ENCODE data around the gene PCK1.

PCK1 gene

GRCh38 chr20:57553376-57554018, 7.4 kb upstream of the PCK1 start:
- H3K36me3 ChIP-seq (ENCODE audit: insufficient read depth, low read length), result no peaks in the 10 kb centered on the region
- TF ChIP-seq EZH2 (IDR thresholded peaks at IDR 0.05) (no peak), FOXP2 (optimal IDR thresholded peaks at IDR 0.05; ENCODE audit: control extremely low read depth, extremely low read length, insufficient read depth) (no peak), POLR2AphosphoS5 (IDR thresholded peaks at IDR 0.05; ENCODE audit: borderline replicate concordance, low read depth, low read length) (no peak)
- no peak overlapping the region for H3K27ac ChIP-seq
- H3K9me3 ChIP-seq (ENCODE audit: low read depth, low read length), result no peaks in the 10 kb centered on the region
- H3K9ac ChIP-seq (ENCODE audit: insufficient read length), result no peak overlapping the region
- no peak for DNase-seq (ENCODE audit: low read depth, low spot score)
- no peak overlapping the region for H3K4me3 ChIP-seq

- Histone ChIP-seq H3K27ac (no peak overlapping the region), H3K36me3 (ENCODE audit: insufficient read depth, low read length) (no peaks in the 10 kb centered on the region), H3K9ac (ENCODE audit: insufficient read length) (no peak overlapping the region), H3K4me3 (no peak overlapping the region), H3K9me3 (ENCODE audit: low read depth, low read length) (no peaks in the 10 kb centered on the region)
- no peak for DNase-seq (ENCODE audit: low read depth, low spot score)
- TF ChIP-seq FOXP2 (optimal IDR thresholded peaks at IDR 0.05; ENCODE audit: control extremely low read depth, extremely low read length, insufficient read depth), result no peak
- no peak for TF ChIP-seq POLR2AphosphoS5 (IDR thresholded peaks at IDR 0.05; ENCODE audit: borderline replicate concordance, low read depth, low read length)
- TF ChIP-seq EZH2 (IDR thresholded peaks at IDR 0.05), result no peak
These were observed 5.3 kb upstream of the PCK1 start for GRCh38 chr20:57555457-57556184.

- Histone ChIP-seq H3K27ac (no peak overlapping the region), H3K36me3 (ENCODE audit: insufficient read depth, low read length) (no peaks in the 10 kb centered on the region)
- TF ChIP-seq FOXP2 (optimal IDR thresholded peaks at IDR 0.05; ENCODE audit: control extremely low read depth, extremely low read length, insufficient read depth) (no peak), EZH2 (IDR thresholded peaks at IDR 0.05) (no peak), POLR2AphosphoS5 (IDR thresholded peaks at IDR 0.05; ENCODE audit: borderline replicate concordance, low read depth, low read length) (no peak)
These were observed 4.0 kb upstream of the PCK1 start for GRCh38 chr20:57556980-57557274.

GRCh38 chr20:57557926-57558613, 2.8 kb upstream of the PCK1 start:
- H3K4me3 ChIP-seq, result no peak overlapping the region
- H3K27ac ChIP-seq, result no peak overlapping the region
- no peak for TF ChIP-seq POLR2AphosphoS5 (IDR thresholded peaks at IDR 0.05; ENCODE audit: borderline replicate concordance, low read depth, low read length)
- TF ChIP-seq EZH2 (IDR thresholded peaks at IDR 0.05), result no peak
- TF ChIP-seq FOXP2 (optimal IDR thresholded peaks at IDR 0.05; ENCODE audit: control extremely low read depth, extremely low read length, insufficient read depth), result no peak
- no peaks in the 10 kb centered on the region for H3K36me3 ChIP-seq (ENCODE audit: insufficient read depth, low read length)
- no peak for DNase-seq (ENCODE audit: low read depth, low spot score)
- no peak overlapping the region for H3K9ac ChIP-seq (ENCODE audit: insufficient read length)
- H3K9me3 ChIP-seq (ENCODE audit: low read depth, low read length), result no peaks in the 10 kb centered on the region

More at GRCh38 chr20:57556980-57557274, 4.0 kb upstream of the PCK1 start:
- DNase-seq (ENCODE audit: low read depth, low spot score), result no peak
- Histone ChIP-seq H3K9me3 (ENCODE audit: low read depth, low read length) (no peaks in the 10 kb centered on the region), H3K9ac (ENCODE audit: insufficient read length) (no peak overlapping the region), H3K4me3 (no peak overlapping the region)

GRCh38 chr20:57558614-57559288, 2.2 kb upstream of the PCK1 start:
- DNase-seq (ENCODE audit: low read depth, low spot score), result no peak
- TF ChIP-seq EZH2 (IDR thresholded peaks at IDR 0.05), result no peak
- TF ChIP-seq FOXP2 (optimal IDR thresholded peaks at IDR 0.05; ENCODE audit: control extremely low read depth, extremely low read length, insufficient read depth), result no peak
- no peak for TF ChIP-seq POLR2AphosphoS5 (IDR thresholded peaks at IDR 0.05; ENCODE audit: borderline replicate concordance, low read depth, low read length)
- Histone ChIP-seq H3K27ac (no peak overlapping the region), H3K9me3 (ENCODE audit: low read depth, low read length) (no peaks in the 10 kb centered on the region), H3K9ac (ENCODE audit: insufficient read length) (no peak overlapping the region), H3K4me3 (no peak overlapping the region), H3K36me3 (ENCODE audit: insufficient read depth, low read length) (no peaks in the 10 kb centered on the region)

GRCh38 chr20:57559289-57559634, 1.6 kb upstream of the PCK1 start:
- no peak for DNase-seq (ENCODE audit: low read depth, low spot score)

GRCh38 chr20:57559658-57560553, 1.0 kb upstream of the PCK1 start:
- Histone ChIP-seq H3K9me3 (ENCODE audit: low read depth, low read length) (no peaks in the 10 kb centered on the region), H3K4me3 (no peak overlapping the region), H3K9ac (ENCODE audit: insufficient read length) (no peak overlapping the region), H3K27ac (no peak overlapping the region), H3K36me3 (ENCODE audit: insufficient read depth, low read length) (no peaks in the 10 kb centered on the region)
- no peak for DNase-seq (ENCODE audit: low read depth, low spot score)
- TF ChIP-seq FOXP2 (optimal IDR thresholded peaks at IDR 0.05; ENCODE audit: control extremely low read depth, extremely low read length, insufficient read depth) (no peak), POLR2AphosphoS5 (IDR thresholded peaks at IDR 0.05; ENCODE audit: borderline replicate concordance, low read depth, low read length) (no peak), EZH2 (IDR thresholded peaks at IDR 0.05) (no peak)

More at GRCh38 chr20:57559289-57559634, 1.6 kb upstream of the PCK1 start:
- TF ChIP-seq FOXP2 (optimal IDR thresholded peaks at IDR 0.05; ENCODE audit: control extremely low read depth, extremely low read length, insufficient read depth) (no peak), POLR2AphosphoS5 (IDR thresholded peaks at IDR 0.05; ENCODE audit: borderline replicate concordance, low read depth, low read length) (no peak), EZH2 (IDR thresholded peaks at IDR 0.05) (no peak)
- no peaks in the 10 kb centered on the region for H3K9me3 ChIP-seq (ENCODE audit: low read depth, low read length)
- H3K36me3 ChIP-seq (ENCODE audit: insufficient read depth, low read length), result no peaks in the 10 kb centered on the region
- no peak overlapping the region for H3K4me3 ChIP-seq
- no peak overlapping the region for H3K9ac ChIP-seq (ENCODE audit: insufficient read length)
- no peak overlapping the region for H3K27ac ChIP-seq
